BLaER1 (cell line): ENCODE measurements around the gene SNAPC2.
A peak's percentile ranks its signal among the peaks of the same experiment; 100 is the strongest.

Experiments
- H3K27ac ChIP-seq: shearing (Covaris generic); formaldehyde crosslinking; 2 replicates; pipeline ENCODE4 v1.8.1; 2022
- H3K27me3 ChIP-seq: shearing (Covaris generic); formaldehyde crosslinking; 2 replicates; pipeline ENCODE4 v1.8.1; 2022
- H3K36me3 ChIP-seq: shearing (Covaris generic); formaldehyde crosslinking; 2 replicates; pipeline ENCODE4 v1.8.1; 2022
- H3K4me1 ChIP-seq: shearing (Covaris generic); formaldehyde crosslinking; 2 replicates; pipeline ENCODE4 v1.8.1; 2022
- H3K4me2 ChIP-seq: shearing (Covaris generic); formaldehyde crosslinking; 2 replicates; pipeline ENCODE4 v1.8.1; 2022
- H3K4me3 ChIP-seq: shearing (Covaris generic); formaldehyde crosslinking; 2 replicates; pipeline ENCODE4 v1.8.1; 2022
- H3K9ac ChIP-seq: shearing (Covaris generic); formaldehyde crosslinking; 2 replicates; pipeline ENCODE4 v1.8.1; 2022
- H3K9me3 ChIP-seq: shearing (Covaris generic); formaldehyde crosslinking; 2 replicates; pipeline ENCODE4 v1.8.1; 2022
- H4K20me1 ChIP-seq: shearing (Covaris generic); formaldehyde crosslinking; 2 replicates; pipeline ENCODE4 v1.8.1; 2022
- Cebpa-rat ChIP-seq: shearing (Covaris generic); IDR thresholded peaks from 2 replicates; pipeline ENCODE4 v1.8.1; 2022

The SNAPC2 gene

GRCh38 chr19:7900931-7901330, 19.2 kb upstream of the SNAPC2 start:
- no peak overlapping the region for H3K4me3 ChIP-seq
- H3K4me2 ChIP-seq = no peak overlapping the region
- no peak overlapping the region for H3K27ac ChIP-seq
- no peak overlapping the region for H3K9ac ChIP-seq
- no peak for TF ChIP-seq Cebpa-rat
- H3K27me3 ChIP-seq = no peaks in the 10 kb centered on the region
- peaks cover 19% of the 10 kb centered on the region for H4K20me1 ChIP-seq
- H3K9me3 ChIP-seq = no peaks in the 10 kb centered on the region
- peaks cover 39% of the 10 kb centered on the region for H3K4me1 ChIP-seq
- peaks cover 4% of the 10 kb centered on the region; the same call in 1 of the 2 replicates for H3K36me3 ChIP-seq

DNA sequence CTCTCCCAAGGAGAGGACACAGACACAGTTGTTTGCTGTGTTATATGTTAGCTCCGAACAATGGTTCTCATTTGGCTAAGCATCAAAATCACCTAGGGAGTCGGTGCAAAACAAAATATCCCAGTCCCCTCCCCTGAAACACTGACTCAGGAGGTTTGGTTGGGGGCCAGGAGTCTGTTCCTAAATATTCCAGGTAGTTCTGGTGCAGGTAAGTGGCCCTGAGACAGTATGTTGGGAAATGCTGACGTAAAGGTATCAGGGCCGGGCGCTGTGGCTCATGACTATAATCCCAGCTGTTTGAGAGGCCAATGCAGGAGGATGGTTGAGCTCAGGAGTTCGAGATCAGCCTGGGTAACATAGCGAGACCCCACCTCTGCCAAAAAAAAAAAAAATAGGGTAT, 18.8 kb upstream of the SNAPC2 start:
- TF ChIP-seq Cebpa-rat = no peak
- H3K4me1 ChIP-seq = peaks cover 43% of the 10 kb centered on the region
- no peak overlapping the region for H3K4me3 ChIP-seq
- H3K27ac ChIP-seq = no peak overlapping the region
- H3K27me3 ChIP-seq = no peaks in the 10 kb centered on the region
- no peak overlapping the region for H3K4me2 ChIP-seq
- H3K9me3 ChIP-seq = no peaks in the 10 kb centered on the region
- H3K9ac ChIP-seq = no peak overlapping the region
- peaks cover 23% of the 10 kb centered on the region for H4K20me1 ChIP-seq
- peaks cover 8% of the 10 kb centered on the region for H3K36me3 ChIP-seq

DNA sequence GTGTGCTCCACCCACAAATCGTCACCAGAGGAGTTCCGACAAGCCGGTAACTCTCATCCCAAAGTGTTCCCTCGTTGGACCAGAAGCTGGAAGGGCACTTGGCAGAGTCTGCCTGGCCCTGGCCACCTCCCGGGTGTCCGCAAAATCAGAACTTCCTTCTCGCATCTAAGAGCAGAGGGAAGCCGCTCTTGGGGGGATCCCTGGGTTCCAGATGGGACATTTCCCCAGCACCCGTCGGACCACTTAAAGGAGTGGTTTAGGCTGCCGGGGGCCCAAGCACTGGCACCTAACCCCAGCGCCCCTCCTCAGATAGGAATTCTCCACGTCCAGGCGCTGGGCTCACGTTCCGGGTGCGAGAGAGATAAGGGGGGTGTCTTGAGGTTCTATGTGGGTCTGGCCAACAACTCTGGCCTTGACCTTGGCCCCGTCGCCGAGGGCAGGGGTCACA, 17.3 kb upstream of the SNAPC2 start:
- Histone ChIP-seq H3K36me3 (peaks cover 12% of the 10 kb centered on the region), H3K9me3 (no peaks in the 10 kb centered on the region), H4K20me1 (peaks cover 38% of the 10 kb centered on the region), H3K4me3 (peak overlapping the region; percentile 86), H3K9ac (peak overlapping the region; percentile 90), H3K4me1 (peaks cover 58% of the 10 kb centered on the region), H3K27me3 (no peaks in the 10 kb centered on the region), H3K27ac (peak overlapping the region; percentile 91), H3K4me2 (peak overlapping the region; percentile 100)
- no peak for TF ChIP-seq Cebpa-rat

DNA sequence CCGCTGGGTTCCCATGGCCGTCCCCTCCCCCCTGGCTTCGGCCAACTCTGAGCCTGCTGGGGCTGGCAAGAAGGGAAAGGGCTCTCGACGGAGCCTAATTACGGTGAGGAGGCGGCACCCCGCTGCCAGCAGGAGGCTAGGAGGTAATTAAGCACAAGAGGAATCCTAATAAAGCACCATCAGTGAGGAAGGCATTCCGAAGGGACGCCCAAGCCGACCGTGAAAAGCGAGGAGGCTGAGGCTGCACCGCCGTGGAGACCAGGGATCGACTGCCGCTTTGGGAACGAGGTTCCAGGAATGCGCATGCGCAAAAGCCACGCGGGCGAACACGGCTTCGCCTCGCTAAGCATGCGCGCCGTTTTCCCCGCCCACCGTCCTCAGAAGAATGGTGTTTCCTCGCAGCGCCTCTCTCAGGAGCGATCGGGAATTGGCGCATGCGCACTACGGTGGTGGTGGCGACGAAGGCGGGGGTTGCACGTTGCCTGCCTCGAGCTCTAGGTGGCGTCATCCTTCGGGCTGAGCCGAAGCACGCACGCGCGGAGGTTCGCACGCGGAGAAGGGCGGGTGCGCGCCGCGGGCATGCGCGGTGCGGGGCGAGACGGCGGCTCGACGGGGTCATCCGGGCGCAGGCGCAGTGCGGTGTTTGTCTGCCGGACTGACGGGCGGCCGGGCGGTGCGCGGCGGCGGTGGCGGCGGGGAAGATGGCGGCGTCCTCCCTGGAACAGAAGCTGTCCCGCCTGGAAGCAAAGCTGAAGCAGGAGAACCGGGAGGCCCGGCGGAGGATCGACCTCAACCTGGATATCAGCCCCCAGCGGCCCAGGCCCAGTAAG, 16.7 kb upstream of the SNAPC2 start, which contains the start of gene MAP2K7:
MAP2K7 (plus strand) TSS at position 634 of the 830 bp plus-strand sequence; CDS start at position 702, 68 bp downstream.
- peak within 1 kb of the TSS; percentile 91 for H3K27ac ChIP-seq
- peaks cover 45% of the 10 kb centered on the region for H4K20me1 ChIP-seq
- TF ChIP-seq Cebpa-rat = no peak
- H3K4me1 ChIP-seq = peaks cover 64% of the 10 kb centered on the region
- H3K9me3 ChIP-seq = no peaks in the 10 kb centered on the region
- peak within 1 kb of the TSS; percentile 90 for H3K9ac ChIP-seq
- peak within 1 kb of the TSS; percentile 86 for H3K4me3 ChIP-seq
- peaks cover 16% of the 10 kb centered on the region for H3K36me3 ChIP-seq
- no peaks in the 10 kb centered on the region for H3K27me3 ChIP-seq
- H3K4me2 ChIP-seq = peak within 1 kb of the TSS; percentile 100

DNA sequence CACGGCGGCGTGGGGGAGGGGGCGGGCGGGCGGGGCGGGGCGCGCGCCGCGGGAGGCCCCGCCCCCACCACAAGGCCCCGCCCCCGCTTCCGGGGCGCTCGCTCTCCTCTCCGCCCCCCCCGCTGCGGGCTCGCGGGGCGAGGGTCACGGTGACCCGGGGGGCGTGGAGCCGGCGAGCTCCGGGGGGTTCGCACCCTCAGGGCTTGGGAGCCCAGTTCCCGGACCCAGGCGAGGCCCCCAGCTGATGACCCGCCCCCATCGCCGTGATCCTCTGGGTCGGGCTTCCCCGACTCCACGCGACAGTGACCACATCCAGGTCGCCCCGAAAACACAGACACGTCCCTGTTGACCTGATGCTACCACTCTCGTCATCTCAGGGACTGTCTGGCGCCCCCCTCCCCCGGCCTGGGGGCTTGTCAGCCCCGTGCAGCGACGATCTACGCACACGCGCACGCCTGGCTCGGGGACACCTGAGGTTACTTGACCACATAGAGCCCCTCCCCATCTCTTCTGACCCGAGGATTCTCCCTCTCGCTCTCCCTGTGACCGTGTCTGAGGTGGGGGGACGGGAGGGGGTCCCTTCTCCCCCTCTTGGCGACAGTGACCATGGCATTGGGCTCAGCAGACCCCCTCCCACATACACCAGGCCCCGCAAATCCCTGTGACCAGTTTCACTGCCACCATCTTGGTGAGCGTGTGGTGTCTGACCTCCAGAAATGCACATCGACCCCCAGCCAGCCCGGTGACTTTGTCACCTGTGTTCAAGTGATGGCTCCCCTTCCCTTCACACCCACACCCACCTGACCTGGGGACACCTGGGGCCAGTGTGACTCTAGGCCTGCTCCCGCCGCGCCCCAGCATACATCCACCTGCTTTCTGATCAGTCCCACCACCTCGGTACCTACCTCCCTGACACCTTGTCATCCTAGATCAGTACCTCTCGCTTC, 15.8 kb upstream of the SNAPC2 start:
- Histone ChIP-seq H3K36me3 (peaks cover 24% of the 10 kb centered on the region), H3K27ac (peak overlapping the region; percentile 83), H3K4me3 (peak overlapping the region; percentile 86), H3K9ac (peak overlapping the region; percentile 82), H3K9me3 (no peaks in the 10 kb centered on the region), H3K4me2 (peak overlapping the region; percentile 98), H4K20me1 (peaks cover 54% of the 10 kb centered on the region), H3K27me3 (no peaks in the 10 kb centered on the region), H3K4me1 (peaks cover 73% of the 10 kb centered on the region)
- TF ChIP-seq Cebpa-rat = no peak

- peak overlapping the region; percentile 86 for H3K4me3 ChIP-seq
These were observed 14.9 kb upstream of the SNAPC2 start for GRCh38 chr19:7905268-7905667.

GRCh38 chr19:7905859-7906258, 14.3 kb upstream of the SNAPC2 start:
- Histone ChIP-seq H4K20me1 (peaks cover 69% of the 10 kb centered on the region), H3K27ac (no peak overlapping the region), H3K27me3 (no peaks in the 10 kb centered on the region), H3K9me3 (no peaks in the 10 kb centered on the region), H3K4me2 (peak overlapping the region; percentile 98), H3K4me3 (no peak overlapping the region), H3K4me1 (peaks cover 76% of the 10 kb centered on the region), H3K9ac (peak overlapping the region; percentile 56), H3K36me3 (peaks cover 37% of the 10 kb centered on the region)
- no peak for TF ChIP-seq Cebpa-rat

More at GRCh38 chr19:7905268-7905667, 14.9 kb upstream of the SNAPC2 start:
- no peaks in the 10 kb centered on the region for H3K27me3 ChIP-seq
- H3K9me3 ChIP-seq = no peaks in the 10 kb centered on the region
- no peak for TF ChIP-seq Cebpa-rat
- no peak overlapping the region; the same call in 1 of the 2 replicates for H3K27ac ChIP-seq
- H4K20me1 ChIP-seq = peaks cover 63% of the 10 kb centered on the region
- peak overlapping the region; percentile 98 for H3K4me2 ChIP-seq
- H3K9ac ChIP-seq = peak overlapping the region; percentile 56
- H3K4me1 ChIP-seq = peaks cover 74% of the 10 kb centered on the region
- H3K36me3 ChIP-seq = peaks cover 32% of the 10 kb centered on the region

- no peak for TF ChIP-seq Cebpa-rat
- Histone ChIP-seq H3K4me1 (peaks cover 89% of the 10 kb centered on the region), H3K36me3 (peaks cover 50% of the 10 kb centered on the region), H3K4me2 (peak overlapping the region; percentile 98), H4K20me1 (peaks cover 81% of the 10 kb centered on the region), H3K27ac (peak overlapping the region; percentile 67), H3K27me3 (no peaks in the 10 kb centered on the region), H3K9me3 (no peaks in the 10 kb centered on the region), H3K9ac (peak overlapping the region; percentile 60; the same call in 1 of the 2 replicates), H3K4me3 (peak overlapping the region; percentile 31; the same call in 1 of the 2 replicates)
These were observed 13.0 kb upstream of the SNAPC2 start for GRCh38 chr19:7907122-7907521.

DNA sequence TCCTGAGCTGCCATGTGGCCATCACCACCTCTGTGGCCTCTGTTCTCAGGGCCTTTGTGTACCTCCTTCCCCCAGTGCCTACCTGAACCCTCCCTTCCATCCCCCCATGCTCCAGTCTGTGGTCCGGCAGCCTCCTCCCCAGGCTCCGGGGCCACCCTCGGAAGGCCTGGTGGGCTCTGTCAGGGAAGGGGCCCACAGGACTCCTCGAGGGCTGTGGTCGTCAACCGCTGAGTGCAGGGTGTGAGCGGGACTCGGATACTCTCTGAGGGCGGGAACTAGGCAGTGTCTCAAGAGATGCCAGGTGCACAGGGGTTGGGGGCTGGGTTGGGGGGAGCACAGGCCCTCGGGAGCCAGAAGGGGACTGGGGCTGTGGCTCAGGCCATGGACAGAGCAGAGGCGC, 12.6 kb upstream of the SNAPC2 start:
- H3K36me3 ChIP-seq = peaks cover 52% of the 10 kb centered on the region
- peak overlapping the region; percentile 67 for H3K27ac ChIP-seq
- H3K4me3 ChIP-seq = peak overlapping the region; percentile 31; the same call in 1 of the 2 replicates
- H3K4me1 ChIP-seq = peaks cover 88% of the 10 kb centered on the region
- peak overlapping the region; percentile 60; the same call in 1 of the 2 replicates for H3K9ac ChIP-seq
- peaks cover 85% of the 10 kb centered on the region for H4K20me1 ChIP-seq
- H3K9me3 ChIP-seq = no peaks in the 10 kb centered on the region
- peak overlapping the region; percentile 98 for H3K4me2 ChIP-seq
- no peak for TF ChIP-seq Cebpa-rat
- H3K27me3 ChIP-seq = no peaks in the 10 kb centered on the region
